ENCODE results near the gene TTC4.

- TF ChIP-seq CTCF (conservative IDR thresholded peaks at IDR 0.05; ENCODE audit: low read depth in 2 of 2) (no peak), ETS1 (IDR thresholded peaks at IDR 0.05) (no peak), EZH2phosphoT487 (IDR thresholded peaks at IDR 0.05; ENCODE audit: unreplicated experiment) (no peak), EZH2 (IDR thresholded peaks at IDR 0.05; ENCODE audit: low read depth, unreplicated experiment) (no peak), POLR2AphosphoS5 (IDR thresholded peaks at IDR 0.05; ENCODE audit: low read depth) (no peak), REST (IDR thresholded peaks at IDR 0.05; ENCODE audit: unreplicated experiment) (no peak), ZNF331 (CRISPR knock-in tag; IDR thresholded peaks at IDR 0.05; ENCODE audit: low read depth) (no peak), CREB1 (CRISPR knock-in tag; IDR thresholded peaks at IDR 0.05; ENCODE audit: low read depth) (no peak), JUNB (IDR thresholded peaks at IDR 0.05; ENCODE audit: unreplicated experiment) (no peak), NANOG (IDR thresholded peaks at IDR 0.05; ENCODE audit: borderline replicate concordance) (no peak), ZNF462 (CRISPR knock-in tag; IDR thresholded peaks at IDR 0.05) (no peak), STAT1 (IDR thresholded peaks at IDR 0.05; ENCODE audit: unreplicated experiment) (no peak)
These were observed 4.1 kb upstream of the TTC4 start for GRCh38 chr1:54711536-54711935.

Measured in GM23338 (cell line).